ENCODE results near the gene FBXO44.
A peak's percentile ranks its signal among the peaks of the same experiment; 100 is the strongest.

FBXO44 gene

GRCh38 chr1:11691928-11692711 is 37.4 kb downstream of the FBXO44 start:
- DNase-seq: no peak

DNA sequence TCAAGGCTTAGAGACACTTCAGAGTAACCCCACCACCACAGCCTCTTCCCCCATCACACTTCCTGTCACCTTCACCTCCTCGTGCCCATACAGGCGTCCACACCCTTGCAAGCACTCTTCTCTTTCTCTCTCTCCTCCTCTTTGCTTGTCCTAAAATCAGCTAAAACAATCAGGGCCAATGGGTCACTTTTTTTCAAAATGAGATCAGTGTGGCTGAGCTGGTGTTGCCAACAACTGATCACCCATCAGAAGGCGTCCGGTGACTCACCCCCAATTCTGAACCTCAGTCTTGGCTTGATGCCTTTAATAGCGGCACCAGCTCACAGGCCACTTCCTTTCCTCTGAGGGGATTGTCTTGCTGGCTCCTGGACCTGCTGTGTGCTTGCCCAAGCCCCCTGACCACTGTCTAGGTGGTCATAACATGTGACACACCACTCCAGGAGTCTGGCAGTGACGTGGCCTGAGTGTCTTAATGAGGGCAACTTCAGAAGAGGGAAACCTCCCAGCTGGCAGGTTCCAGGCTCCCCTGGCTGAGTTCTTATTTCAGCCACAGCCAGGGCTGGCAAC is 38.4 kb downstream of the FBXO44 start:
- no peak for DNase-seq

DNA sequence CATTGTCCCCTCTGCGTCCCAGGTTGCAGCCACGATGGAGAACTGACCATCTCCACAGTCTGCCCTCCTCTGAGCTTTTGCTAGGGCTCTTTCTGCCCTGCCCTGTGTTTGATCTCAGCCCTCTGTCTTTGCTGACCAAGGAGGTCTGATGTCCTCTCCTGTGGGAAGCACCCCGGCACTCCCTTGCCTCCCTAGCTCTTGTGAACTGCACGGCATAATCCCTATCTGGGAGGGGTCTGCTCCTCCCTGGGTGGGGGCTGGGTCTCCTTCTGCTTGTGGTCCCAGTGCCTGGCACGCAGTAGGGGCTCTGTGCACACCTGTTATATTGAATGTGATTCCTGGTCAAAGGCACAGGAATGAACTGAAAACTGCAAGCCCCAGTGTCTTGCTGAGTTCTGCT is 39.2 kb downstream of the FBXO44 start:
- DNase-seq: no peak

GRCh38 chr1:11695861-11696260 is 41.2 kb downstream of the FBXO44 start:
- DNase-seq: no peak

DNA sequence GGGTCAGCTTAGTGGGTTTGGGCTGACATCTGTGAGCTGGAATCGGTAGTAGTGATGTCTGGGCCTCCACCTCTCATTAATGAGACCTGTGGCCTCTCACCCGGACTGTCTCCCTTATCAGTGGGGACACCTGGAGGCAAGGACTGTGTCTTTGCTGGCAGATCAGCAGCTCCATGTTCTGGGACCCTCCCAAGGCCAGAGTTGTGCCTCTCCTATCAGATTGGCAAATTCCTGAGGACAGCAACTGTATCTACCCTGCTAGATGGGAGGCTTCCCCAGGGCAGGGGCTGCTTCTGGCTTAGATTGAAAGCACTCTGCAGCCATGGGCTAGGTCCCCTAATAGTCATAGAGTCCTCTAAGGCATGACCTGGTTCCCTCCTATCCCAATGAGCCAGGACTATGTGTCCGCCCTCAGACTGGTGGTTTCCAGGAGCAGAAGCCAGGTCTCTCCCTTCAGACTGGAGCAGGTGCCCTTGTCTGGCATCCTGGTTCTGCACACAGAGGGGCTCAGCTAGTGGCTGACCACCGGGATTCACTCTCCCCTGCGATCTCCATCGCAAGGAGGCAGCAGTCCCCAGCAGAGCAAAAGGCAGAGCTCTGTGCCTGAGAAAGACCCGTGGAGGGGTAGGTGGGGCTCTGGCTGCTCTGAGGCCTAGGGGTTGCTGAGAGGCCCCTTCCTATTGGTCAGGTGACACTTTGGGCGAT is 42.7 kb downstream of the FBXO44 start:
- DNase-seq: no peak

- DNase-seq: no peak
These were observed 43.2 kb downstream of the FBXO44 start for GRCh38 chr1:11697893-11698210.

- DNase-seq: no peak
These were observed 46.2 kb downstream of the FBXO44 start for GRCh38 chr1:11700601-11701467.

- DNase-seq: peak; percentile 83
These were observed 46.9 kb downstream of the FBXO44 start for GRCh38 chr1:11701551-11701961.

GRCh38 chr1:11701981-11702803 is 47.5 kb downstream of the FBXO44 start:
- no peak for DNase-seq

DNA sequence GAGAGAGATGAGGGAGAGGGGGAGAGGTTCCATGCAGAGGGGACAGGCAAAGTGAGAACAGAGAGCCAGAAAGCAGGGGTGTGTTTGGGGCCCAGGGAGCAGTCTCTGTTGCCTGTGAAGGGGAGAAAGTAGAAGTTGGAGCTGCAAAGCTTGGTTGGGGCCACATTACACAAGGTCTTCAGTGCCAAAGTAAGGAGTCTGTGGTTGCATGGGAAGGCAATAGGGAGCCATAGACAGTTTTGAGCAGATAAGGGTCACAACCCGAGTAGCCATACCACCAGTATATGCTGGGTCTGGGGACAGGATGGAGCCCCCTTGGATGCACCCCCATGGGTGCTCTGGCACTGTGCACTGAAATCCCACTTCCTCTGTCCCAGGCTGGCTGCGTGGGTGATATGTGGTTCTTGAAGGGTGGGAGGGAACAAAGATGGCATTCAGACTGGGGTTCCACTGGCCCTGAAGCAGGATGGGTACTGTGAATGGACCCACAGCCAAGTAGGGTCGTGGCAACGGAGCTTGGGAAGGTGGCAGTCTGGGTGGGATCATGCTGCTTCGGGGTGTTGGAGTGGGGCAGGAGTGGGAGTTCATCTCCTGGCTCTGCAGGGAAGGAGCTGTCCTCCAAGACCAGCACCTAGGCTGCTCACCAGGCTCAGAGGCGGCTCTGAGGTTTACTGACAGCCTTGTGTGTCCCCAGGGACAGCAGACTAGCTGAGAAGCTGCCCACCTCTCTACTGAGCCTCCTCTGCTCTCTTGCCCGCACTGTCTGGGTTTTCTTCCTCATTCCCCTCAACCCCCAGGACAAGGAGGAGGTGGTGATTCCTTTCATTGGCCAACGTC is 48.9 kb downstream of the FBXO44 start:
- no peak for DNase-seq

DNA sequence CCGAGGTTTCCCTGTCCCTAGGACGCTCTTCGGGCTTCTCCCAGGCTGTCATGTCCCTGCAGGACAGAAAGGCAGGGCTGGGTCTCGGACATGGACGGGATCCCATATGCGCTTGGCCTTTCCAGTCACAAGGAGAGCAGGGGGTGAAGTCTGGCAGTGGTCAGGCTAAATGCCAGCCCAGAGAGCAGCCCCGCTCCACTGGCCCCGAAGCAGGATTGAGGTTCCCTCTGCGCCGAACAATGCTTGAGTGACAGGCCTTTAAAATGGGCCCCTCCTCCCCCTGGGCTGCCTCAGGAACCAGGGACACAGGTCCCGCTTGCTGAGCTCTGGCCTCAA is 49.5 kb downstream of the FBXO44 start:
- DNase-seq: no peak

GRCh38 chr1:11704691-11705475 is 50.2 kb downstream of the FBXO44 start:
- DNase-seq: no peak

GRCh38 chr1:11705596-11705995 is 50.9 kb downstream of the FBXO44 start:
- DNase-seq: no peak

GRCh38 chr1:11706292-11706691 is 51.6 kb downstream of the FBXO44 start:
- DNase-seq: no peak

- DNase-seq: peak; percentile 20
These were observed 53.1 kb downstream of the FBXO44 start for GRCh38 chr1:11707621-11708276.

DNA sequence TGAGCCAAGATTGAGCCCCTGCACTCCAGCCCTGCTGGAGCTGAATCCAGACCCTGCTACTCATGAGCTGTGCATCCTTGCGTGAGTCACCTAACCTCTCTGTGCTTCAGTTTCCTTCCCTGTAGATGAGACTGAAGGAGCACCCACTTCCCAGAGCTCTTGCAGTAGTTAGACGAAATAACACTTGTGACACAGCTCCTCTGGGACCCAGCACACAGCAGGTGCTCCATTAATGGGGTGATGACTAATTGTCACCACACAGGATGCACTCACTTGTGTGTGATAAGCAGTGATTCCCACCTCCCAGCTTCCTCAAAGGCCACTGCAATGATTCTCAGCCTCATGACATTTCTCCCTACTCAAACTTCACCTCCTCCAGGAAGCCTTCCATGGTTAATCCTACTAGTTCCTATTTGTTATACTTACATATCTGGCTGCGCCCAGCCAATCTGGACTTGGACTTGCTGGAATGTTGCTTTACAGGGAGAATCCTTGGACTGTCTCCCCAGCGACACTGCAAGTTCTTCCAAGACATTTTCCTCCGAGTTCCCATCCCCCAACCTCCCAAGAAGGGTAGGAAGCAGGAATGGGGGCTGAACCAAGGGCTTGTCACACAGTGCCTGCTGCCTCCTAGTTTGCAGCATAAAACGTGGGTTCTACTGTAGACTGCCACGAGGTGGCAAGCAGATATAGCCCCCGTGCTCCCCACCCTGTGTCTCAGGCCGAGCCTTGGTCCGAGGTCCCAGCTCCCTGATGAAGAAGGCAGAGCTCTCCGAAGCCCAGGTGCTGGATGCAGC is 54.1 kb downstream of the FBXO44 start:
- no peak for DNase-seq

DNA sequence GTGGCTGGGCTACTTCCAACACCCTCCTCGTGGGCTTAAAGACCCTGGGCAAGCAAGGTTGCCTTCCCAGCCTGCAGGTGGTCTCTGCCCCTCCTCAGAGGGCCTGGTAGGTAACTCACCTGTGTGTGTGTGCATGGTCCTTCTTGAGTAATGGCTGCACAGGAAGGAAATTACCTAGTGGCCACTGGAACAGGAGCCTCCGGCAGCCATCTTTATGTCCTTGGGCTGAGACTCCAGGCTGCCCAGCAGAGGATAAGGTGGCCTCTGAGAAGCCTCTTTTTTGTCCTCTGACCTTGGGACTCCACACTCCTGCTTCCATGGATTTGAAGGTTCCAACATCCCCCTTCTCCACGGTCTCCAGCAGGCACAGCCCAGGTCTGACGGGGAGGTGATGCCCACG is 56.8 kb downstream of the FBXO44 start:
- no peak for DNase-seq

GRCh38 chr1:11712285-11712684 is 57.6 kb downstream of the FBXO44 start:
- no peak for DNase-seq

Data from midbrain (tissue), 1 donor.